ENCODE results near the gene NAXE. TPM values are rescaled to one million over a fixed set of nuclear protein-coding genes. Genes with fewer than 3 reads are reported as not detected.

The NAXE gene
- total RNA-seq, 1 experiment from 2014 or later: 261 TPM

DNA sequence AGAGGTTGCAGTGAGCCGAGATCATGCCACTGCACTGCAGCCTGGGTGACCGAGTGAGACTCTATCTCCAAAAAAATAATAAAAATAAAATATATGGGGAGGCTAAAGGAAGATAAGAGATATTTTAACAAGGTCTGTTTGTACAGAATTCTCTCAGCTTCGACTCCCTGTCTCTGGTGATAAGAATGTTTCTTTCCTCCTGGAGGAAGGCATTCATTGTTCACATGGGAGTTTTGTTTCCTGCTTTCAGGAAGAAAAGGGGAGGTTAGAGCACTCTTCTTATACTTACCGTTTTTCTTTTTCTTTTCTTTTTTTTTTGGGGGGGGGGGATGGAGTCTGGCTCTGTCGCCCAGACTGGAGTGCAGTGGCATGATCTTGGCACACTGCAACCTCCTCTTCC lies 2.0 kb upstream of the NAXE start:
- DNase-seq (no peak), ATAC-seq (no peak)
- Histone ChIP-seq H2AFZ (ENCODE audit: low read length) (no peak overlapping the region), H3K36me3 (ENCODE audit: low read depth, low read length) (peaks cover 12% of the 10 kb centered on the region), H3K9me2 (replicated peaks; ENCODE audit: low read length) (no peaks in the 10 kb centered on the region), H3K4me2 (ENCODE audit: low read length) (no peak overlapping the region), H3K9me3 (ENCODE audit: low read length) (no peaks in the 10 kb centered on the region), H3K27me3 (ENCODE audit: low read length) (no peaks in the 10 kb centered on the region), H3K27ac (ENCODE audit: low read length) (no peak overlapping the region), H3K79me2 (ENCODE audit: low read length) (peaks cover 13% of the 10 kb centered on the region), H3F3A (ENCODE audit: low read length, unreplicated experiment) (no peaks in the 10 kb centered on the region), H3K4me3 (ENCODE audit: low read length) (no peak overlapping the region), H3K9ac (ENCODE audit: low read length) (no peak overlapping the region), H3K4me1 (ENCODE audit: insufficient read depth, low read length) (peaks cover 16% of the 10 kb centered on the region), H4K20me1 (ENCODE audit: low read length) (no peaks in the 10 kb centered on the region)
- POLR2A ChIA-PET (ENCODE audit: unreplicated experiment): no interaction called here
- CTCF ChIA-PET: no interaction called here
- TF ChIP-seq, protein P1, sequence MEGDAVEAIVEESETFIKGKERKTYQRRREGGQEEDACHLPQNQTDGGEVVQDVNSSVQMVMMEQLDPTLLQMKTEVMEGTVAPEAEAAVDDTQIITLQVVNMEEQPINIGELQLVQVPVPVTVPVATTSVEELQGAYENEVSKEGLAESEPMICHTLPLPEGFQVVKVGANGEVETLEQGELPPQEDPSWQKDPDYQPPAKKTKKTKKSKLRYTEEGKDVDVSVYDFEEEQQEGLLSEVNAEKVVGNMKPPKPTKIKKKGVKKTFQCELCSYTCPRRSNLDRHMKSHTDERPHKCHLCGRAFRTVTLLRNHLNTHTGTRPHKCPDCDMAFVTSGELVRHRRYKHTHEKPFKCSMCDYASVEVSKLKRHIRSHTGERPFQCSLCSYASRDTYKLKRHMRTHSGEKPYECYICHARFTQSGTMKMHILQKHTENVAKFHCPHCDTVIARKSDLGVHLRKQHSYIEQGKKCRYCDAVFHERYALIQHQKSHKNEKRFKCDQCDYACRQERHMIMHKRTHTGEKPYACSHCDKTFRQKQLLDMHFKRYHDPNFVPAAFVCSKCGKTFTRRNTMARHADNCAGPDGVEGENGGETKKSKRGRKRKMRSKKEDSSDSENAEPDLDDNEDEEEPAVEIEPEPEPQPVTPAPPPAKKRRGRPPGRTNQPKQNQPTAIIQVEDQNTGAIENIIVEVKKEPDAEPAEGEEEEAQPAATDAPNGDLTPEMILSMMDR (conservative IDR thresholded peaks at IDR 0.05; ENCODE audit: low read depth, low read length): no peak
- no peak for TF ChIP-seq EZH2 (IDR thresholded peaks at IDR 0.05; ENCODE audit: low read length, unreplicated experiment)
- intact Hi-C loops (cut with micrococcal nuclease): no loop called here
- BruUV-seq (replicated peaks): no TSS peak

DNA sequence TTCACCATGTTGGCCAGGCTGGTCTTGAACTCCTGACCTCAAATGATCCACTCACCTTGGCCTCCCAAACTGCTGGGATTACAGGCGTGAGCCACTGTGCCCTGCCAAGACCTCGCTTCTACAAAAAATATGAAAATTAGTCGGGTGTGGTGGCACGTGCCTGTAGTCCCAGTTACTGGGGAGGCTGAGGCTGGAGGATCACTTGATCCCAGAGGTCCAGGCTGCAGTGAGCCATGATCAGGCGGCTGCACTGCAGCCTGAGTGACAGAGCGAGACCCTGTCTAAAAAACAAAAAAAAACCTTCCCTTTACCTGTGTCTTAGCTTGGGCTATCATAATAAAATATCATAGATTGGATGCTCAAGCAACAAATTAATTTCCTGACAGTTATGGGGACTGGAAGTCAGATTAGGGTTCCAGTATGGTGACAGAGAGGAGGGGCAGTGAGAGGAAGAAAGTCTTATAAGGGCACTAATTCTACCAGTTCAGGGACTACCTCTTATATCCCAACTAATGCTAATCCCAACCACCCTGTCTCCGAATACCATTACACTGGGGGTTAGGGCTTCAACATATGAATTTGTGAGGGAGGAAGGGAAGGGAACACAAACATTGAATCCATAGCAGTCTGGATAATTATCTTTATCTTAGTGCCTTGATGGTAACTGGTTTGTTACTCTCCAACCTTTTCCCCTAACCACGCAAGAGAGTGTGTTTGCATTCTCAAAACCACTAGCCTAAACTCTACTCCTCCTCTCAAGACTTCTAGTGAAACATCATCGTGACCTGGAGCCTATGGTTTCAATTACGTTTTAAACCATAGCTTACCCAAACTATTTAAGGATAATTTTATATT lies 1.0 kb upstream of the NAXE start:
- peak overlapping the region; percentile 95; the same call in 1 of the 2 replicates for H2AFZ ChIP-seq (ENCODE audit: low read length)
- H3K4me1 ChIP-seq (ENCODE audit: insufficient read depth, low read length): peaks cover 16% of the 10 kb centered on the region
- H4K20me1 ChIP-seq (ENCODE audit: low read length): no peaks in the 10 kb centered on the region
- ChIA-PET POLR2A (ENCODE audit: unreplicated experiment) (interaction anchor here (0.5 kb wide), 1 partner anchor 133 kb away, joined by 3 read pairs; no protein-coding TSS in a partner anchor), CTCF (interaction anchor here (0.6 to 0.8 kb wide), 2 partner anchors 90 to 133 kb away, joined by 4 read pairs; partner anchors contain the start of gene MEF2D)
- H3K27me3 ChIP-seq (ENCODE audit: low read length): no peaks in the 10 kb centered on the region
- H3F3A ChIP-seq (ENCODE audit: low read length, unreplicated experiment): no peaks in the 10 kb centered on the region
- no peak for ATAC-seq
- H3K9me2 ChIP-seq (replicated peaks; ENCODE audit: low read length): no peaks in the 10 kb centered on the region
- no peak overlapping the region for H3K27ac ChIP-seq (ENCODE audit: low read length)
- BruUV-seq (replicated peaks): no TSS peak
- H3K9me3 ChIP-seq (ENCODE audit: low read length): no peaks in the 10 kb centered on the region
- no peak for DNase-seq
- H3K79me2 ChIP-seq (ENCODE audit: low read length): peaks cover 13% of the 10 kb centered on the region
- peak overlapping the region; percentile 80; the same call in 1 of the 2 replicates for H3K9ac ChIP-seq (ENCODE audit: low read length)
- H3K4me3 ChIP-seq (ENCODE audit: low read length): peak overlapping the region; percentile 74; the same call in 1 of the 2 replicates
- H3K4me2 ChIP-seq (ENCODE audit: low read length): peak overlapping the region; percentile 92
- no peak for TF ChIP-seq EZH2phosphoT487 (IDR thresholded peaks at IDR 0.05; ENCODE audit: borderline replicate concordance, low read length)
- no peak for TF ChIP-seq EZH2 (IDR thresholded peaks at IDR 0.05; ENCODE audit: low read length, unreplicated experiment)
- TF ChIP-seq, protein P1 (conservative IDR thresholded peaks at IDR 0.05; ENCODE audit: low read depth, low read length): no peak
- intact Hi-C loops (cut with micrococcal nuclease): no loop called here
- H3K36me3 ChIP-seq (ENCODE audit: low read depth, low read length): peaks cover 21% of the 10 kb centered on the region

DNA sequence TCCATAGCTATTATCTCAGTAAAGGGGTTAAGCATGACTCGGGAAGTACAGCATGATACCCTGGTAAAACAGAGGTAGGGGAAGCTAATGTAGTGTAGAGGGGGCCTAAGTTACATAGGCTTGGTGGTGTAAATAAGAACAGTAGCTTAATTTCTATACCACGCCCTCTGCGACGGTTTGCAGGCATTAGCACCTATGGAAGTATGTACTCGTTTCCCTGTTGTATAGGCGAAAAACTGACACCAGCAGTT lies 470 bp upstream of the NAXE start:
- DNase-seq (no peak), ATAC-seq (no peak)
- POLR2A ChIA-PET (ENCODE audit: unreplicated experiment): interaction anchor here (0.5 to 0.6 kb wide), 2 partner anchors 90 to 134 kb away, joined by 3 to 4 read pairs; partner anchors contain the start of gene MEF2D
- Histone ChIP-seq H3K27me3 (ENCODE audit: low read length) (no peaks in the 10 kb centered on the region), H4K20me1 (ENCODE audit: low read length) (no peaks in the 10 kb centered on the region), H3K9ac (ENCODE audit: low read length) (peak overlapping the region; percentile 80), H3K36me3 (ENCODE audit: low read depth, low read length) (peaks cover 26% of the 10 kb centered on the region), H3F3A (ENCODE audit: low read length, unreplicated experiment) (no peaks in the 10 kb centered on the region), H3K79me2 (ENCODE audit: low read length) (peaks cover 13% of the 10 kb centered on the region), H3K4me1 (ENCODE audit: insufficient read depth, low read length) (peaks cover 16% of the 10 kb centered on the region), H3K27ac (ENCODE audit: low read length) (no peak overlapping the region), H3K9me3 (ENCODE audit: low read length) (no peaks in the 10 kb centered on the region), H3K4me2 (ENCODE audit: low read length) (peak overlapping the region; percentile 92), H2AFZ (ENCODE audit: low read length) (peak overlapping the region; percentile 95), H3K9me2 (replicated peaks; ENCODE audit: low read length) (no peaks in the 10 kb centered on the region), H3K4me3 (ENCODE audit: low read length) (peak overlapping the region; percentile 74)
- CTCF ChIA-PET: interaction anchor here (0.6 to 0.8 kb wide), 2 partner anchors 91 to 134 kb away, joined by 4 read pairs; partner anchors contain the start of gene MEF2D
- intact Hi-C loops (cut with micrococcal nuclease): no loop called here
- TF ChIP-seq, protein P1 (conservative IDR thresholded peaks at IDR 0.05; ENCODE audit: low read depth, low read length): no peak
- no peak for TF ChIP-seq EZH2phosphoT487 (IDR thresholded peaks at IDR 0.05; ENCODE audit: borderline replicate concordance, low read length)
- TF ChIP-seq EZH2 (IDR thresholded peaks at IDR 0.05; ENCODE audit: low read length, unreplicated experiment): no peak
- BruUV-seq (replicated peaks): TSS peak; percentile 25

Measured in PC-3 (cell line).